NB4 (cell line): Measurements from ENCODE around the gene EBF4.

Source experiments
- TF ChIP-seq, protein P1 (sequence below): IDR thresholded peaks from one replicate; pipeline ENCODE4 v1.5.1; 2012; ENCODE audit warnings: low read depth, low read length
- TF ChIP-seq, protein P2 (sequence below): IDR thresholded peaks from 2 replicates; pipeline ENCODE4 v1.6.1; 2011; ENCODE audit warnings: low read depth, low read length

DNA sequence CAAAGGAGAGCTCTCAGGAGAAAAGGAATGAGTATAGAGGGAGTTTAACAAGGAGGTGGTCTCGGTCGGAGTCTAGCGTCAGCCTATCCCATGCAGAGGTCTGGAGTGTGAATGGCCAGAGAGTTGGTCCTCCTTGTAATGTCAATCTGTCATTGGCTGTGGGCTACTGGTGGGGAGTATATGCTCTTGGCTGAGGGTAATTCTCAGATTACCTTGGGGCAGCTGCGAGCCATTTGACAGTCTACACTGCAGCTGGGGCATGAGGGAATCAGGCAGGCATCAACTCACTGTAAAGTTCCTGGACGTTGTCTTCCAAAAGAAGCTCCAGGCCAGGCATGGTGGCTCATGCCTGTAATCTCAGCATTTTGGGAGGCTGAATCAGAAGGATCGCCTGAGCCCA lies 48.1 kb downstream of the EBF4 start:
- TF ChIP-seq, protein P1, sequence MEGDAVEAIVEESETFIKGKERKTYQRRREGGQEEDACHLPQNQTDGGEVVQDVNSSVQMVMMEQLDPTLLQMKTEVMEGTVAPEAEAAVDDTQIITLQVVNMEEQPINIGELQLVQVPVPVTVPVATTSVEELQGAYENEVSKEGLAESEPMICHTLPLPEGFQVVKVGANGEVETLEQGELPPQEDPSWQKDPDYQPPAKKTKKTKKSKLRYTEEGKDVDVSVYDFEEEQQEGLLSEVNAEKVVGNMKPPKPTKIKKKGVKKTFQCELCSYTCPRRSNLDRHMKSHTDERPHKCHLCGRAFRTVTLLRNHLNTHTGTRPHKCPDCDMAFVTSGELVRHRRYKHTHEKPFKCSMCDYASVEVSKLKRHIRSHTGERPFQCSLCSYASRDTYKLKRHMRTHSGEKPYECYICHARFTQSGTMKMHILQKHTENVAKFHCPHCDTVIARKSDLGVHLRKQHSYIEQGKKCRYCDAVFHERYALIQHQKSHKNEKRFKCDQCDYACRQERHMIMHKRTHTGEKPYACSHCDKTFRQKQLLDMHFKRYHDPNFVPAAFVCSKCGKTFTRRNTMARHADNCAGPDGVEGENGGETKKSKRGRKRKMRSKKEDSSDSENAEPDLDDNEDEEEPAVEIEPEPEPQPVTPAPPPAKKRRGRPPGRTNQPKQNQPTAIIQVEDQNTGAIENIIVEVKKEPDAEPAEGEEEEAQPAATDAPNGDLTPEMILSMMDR, result no peak
- TF ChIP-seq, protein P2, sequence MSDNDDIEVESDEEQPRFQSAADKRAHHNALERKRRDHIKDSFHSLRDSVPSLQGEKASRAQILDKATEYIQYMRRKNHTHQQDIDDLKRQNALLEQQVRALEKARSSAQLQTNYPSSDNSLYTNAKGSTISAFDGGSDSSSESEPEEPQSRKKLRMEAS, result no peak
